Skeletal muscle tissue (tissue), 4 donors: ENCODE data around the gene HIBCH. TPM values are rescaled to one million over a fixed set of nuclear protein-coding genes. Genes with fewer than 3 reads are reported as not detected.

ENCODE experiments used
- H3K27ac ChIP-seq: one replicate; pipeline ENCODE4 v1.7.0; 2013; ENCODE audit warnings: mild to moderate bottlenecking, low read depth, low read length, inconsistent platforms
- H3K27me3 ChIP-seq, 3 donors: one replicate each; pipeline ENCODE4 v1.7.0; 2013; ENCODE audit warnings: low read length in 3 of 3; ENCODE audit not compliant: control insufficient read depth in 3 of 3, insufficient read depth in 3 of 3
- H3K36me3 ChIP-seq, 3 donors: one replicate each; pipeline ENCODE4 v1.7.0; 2013; ENCODE audit warnings: low read length in 3 of 3; ENCODE audit not compliant: control insufficient read depth in 3 of 3, insufficient read depth in 3 of 3
- H3K4me1 ChIP-seq, 3 donors: one replicate each; pipeline ENCODE4 v1.7.0; 2013; ENCODE audit warnings: low read length in 3 of 3, mild to moderate bottlenecking in 3 of 3; ENCODE audit not compliant: control insufficient read depth in 3 of 3, insufficient read depth in 3 of 3
- H3K4me3 ChIP-seq, 3 donors: one replicate each; pipeline ENCODE4 v1.7.0; 2013; ENCODE audit warnings: low read length in 3 of 3
- H3K9ac ChIP-seq, 3 donors: one replicate each; pipeline ENCODE4 v1.7.0; 2013; ENCODE audit warnings: low read length in 3 of 3, mild to moderate bottlenecking in 3 of 3, moderate library complexity in 2 of 3, low read depth in 1 of 3
- H3K9me3 ChIP-seq, 3 donors: one replicate each; pipeline ENCODE4 v1.7.0; 2013; ENCODE audit warnings: low read length in 3 of 3; ENCODE audit not compliant: control insufficient read depth in 3 of 3
- total RNA-seq: library from RNA; depleted of rRNA; stranded (reverse); fragments of >200 nt; gene quantifications from one replicate; pipeline ENCODE4 v1.2.3, GENCODE V29; 2014
- donor health status: Osteomylitis.

The HIBCH gene
- total RNA-seq, 1 donor from 2014 or later: 26.1 TPM

- Histone ChIP-seq H3K4me3 (no peak overlapping the region), H3K27ac (no peak overlapping the region), H3K4me1 (no peaks in the 10 kb centered on the region)
These were observed 102.0 kb downstream of the HIBCH start for GRCh38 chr2:190217616-190218015.

GRCh38 chr2:190216829-190217228 lies 102.8 kb downstream of the HIBCH start:
- H3K27ac ChIP-seq: no peak overlapping the region
- H3K9me3 ChIP-seq: no peaks in the 10 kb centered on the region
- no peaks in the 10 kb centered on the region for H3K27me3 ChIP-seq
- no peak overlapping the region for H3K9ac ChIP-seq
- no peak overlapping the region for H3K4me3 ChIP-seq
- peaks cover under 1 to 6% (median 3%) of the 10 kb centered on the region in 3 donors for H3K36me3 ChIP-seq
- no peaks in the 10 kb centered on the region for H3K4me1 ChIP-seq

More at GRCh38 chr2:190217616-190218015, 102.0 kb downstream of the HIBCH start:
- Histone ChIP-seq H3K9me3 (no peaks in the 10 kb centered on the region), H3K9ac (no peak overlapping the region), H3K27me3 (no peaks in the 10 kb centered on the region), H3K36me3 (peaks cover 0 to 6% (median 3%) of the 10 kb centered on the region in 3 donors)

- peaks cover 2 to 7% (median 3%) of the 10 kb centered on the region in 3 donors for H3K36me3 ChIP-seq
- H3K4me1 ChIP-seq: no peaks in the 10 kb centered on the region
- H3K9me3 ChIP-seq: no peaks in the 10 kb centered on the region
- H3K27ac ChIP-seq: no peak overlapping the region
- H3K9ac ChIP-seq: no peak overlapping the region
- H3K4me3 ChIP-seq: no peak overlapping the region
- no peaks in the 10 kb centered on the region for H3K27me3 ChIP-seq
These were observed 104.0 kb downstream of the HIBCH start for GRCh38 chr2:190215620-190216019.

- Histone ChIP-seq H3K27ac (no peak overlapping the region), H3K36me3 (peaks cover 0 to 6% (median 2%) of the 10 kb centered on the region in 3 donors), H3K9me3 (no peaks in the 10 kb centered on the region), H3K4me3 (no peak overlapping the region), H3K4me1 (no peaks in the 10 kb centered on the region), H3K9ac (no peak overlapping the region), H3K27me3 (no peaks in the 10 kb centered on the region)
These were observed 105.0 kb downstream of the HIBCH start for GRCh38 chr2:190214426-190215194.

- H3K9ac ChIP-seq: no peak overlapping the region
- H3K4me1 ChIP-seq: no peaks in the 10 kb centered on the region
- no peak overlapping the region for H3K4me3 ChIP-seq
- no peaks in the 10 kb centered on the region for H3K9me3 ChIP-seq
- H3K27me3 ChIP-seq: no peaks in the 10 kb centered on the region
- H3K27ac ChIP-seq: no peak overlapping the region
- H3K36me3 ChIP-seq: peaks cover 0 to 12% (median 2%) of the 10 kb centered on the region in 3 donors
These were observed 105.9 kb downstream of the HIBCH start for GRCh38 chr2:190213441-190214335.

- Histone ChIP-seq H3K9ac (no peak overlapping the region), H3K9me3 (no peaks in the 10 kb centered on the region), H3K27ac (no peak overlapping the region), H3K27me3 (no peaks in the 10 kb centered on the region), H3K36me3 (peaks cover 2 to 12% (median 5%) of the 10 kb centered on the region in 3 donors), H3K4me3 (no peak overlapping the region), H3K4me1 (no peaks in the 10 kb centered on the region)
These were observed 109.2 kb downstream of the HIBCH start for GRCh38 chr2:190210471-190210870.

- H3K36me3 ChIP-seq: peaks cover 2 to 12% (median 9%) of the 10 kb centered on the region in 3 donors
- no peak overlapping the region for H3K27ac ChIP-seq
- no peak overlapping the region for H3K9ac ChIP-seq
- no peaks in the 10 kb centered on the region for H3K27me3 ChIP-seq
- H3K9me3 ChIP-seq: no peaks in the 10 kb centered on the region
- no peaks in the 10 kb centered on the region for H3K4me1 ChIP-seq
- no peak overlapping the region for H3K4me3 ChIP-seq
These were observed 110.1 kb downstream of the HIBCH start for GRCh38 chr2:190209559-190209958.

GRCh38 chr2:190207930-190208329 lies 111.7 kb downstream of the HIBCH start:
- H3K4me1 ChIP-seq: no peaks in the 10 kb centered on the region
- no peaks in the 10 kb centered on the region for H3K27me3 ChIP-seq
- peaks cover 2 to 12% (median 12%) of the 10 kb centered on the region in 3 donors for H3K36me3 ChIP-seq
- no peak overlapping the region for H3K27ac ChIP-seq
- no peaks in the 10 kb centered on the region for H3K9me3 ChIP-seq
- H3K4me3 ChIP-seq: no peak overlapping the region
- no peak overlapping the region for H3K9ac ChIP-seq

GRCh38 chr2:190205657-190206056 lies 114.0 kb downstream of the HIBCH start:
- no peaks in the 10 kb centered on the region for H3K4me1 ChIP-seq
- H3K27me3 ChIP-seq: no peaks in the 10 kb centered on the region
- no peak overlapping the region for H3K4me3 ChIP-seq
- H3K36me3 ChIP-seq: peaks cover 0 to 12% (median 10%) of the 10 kb centered on the region in 3 donors
- H3K27ac ChIP-seq: no peak overlapping the region
- no peaks in the 10 kb centered on the region for H3K9me3 ChIP-seq
- H3K9ac ChIP-seq: no peak overlapping the region

GRCh38 chr2:190202604-190203003 lies 117.0 kb downstream of the HIBCH start:
- no peak overlapping the region for H3K4me3 ChIP-seq
- H3K4me1 ChIP-seq: no peaks in the 10 kb centered on the region
- H3K27me3 ChIP-seq: no peaks in the 10 kb centered on the region
- peaks cover 0 to 10% (median 6%) of the 10 kb centered on the region in 3 donors for H3K36me3 ChIP-seq
- H3K27ac ChIP-seq: no peak overlapping the region
- no peaks in the 10 kb centered on the region for H3K9me3 ChIP-seq
- no peak overlapping the region for H3K9ac ChIP-seq
